ENCODE data around the gene KRT10. TPM values are rescaled to one million over a fixed set of nuclear protein-coding genes. Genes with fewer than 3 reads are reported as not detected.

Gene KRT10
- total RNA-seq, 4 donors from 2014 or later, result 5.1 to 14.3 (median 10.6) TPM

GRCh38 chr17:40820228-40820838, 2.1 kb downstream of the KRT10 start:
- TF ChIP-seq CTCF (IDR thresholded peaks at IDR 0.05) (no peak), EP300 (IDR thresholded peaks at IDR 0.05) (no peak), POLR2AphosphoS5 (IDR thresholded peaks at IDR 0.05) (no peak), POLR2A (IDR thresholded peaks at IDR 0.05) (no peak)
- Histone ChIP-seq H3K36me3 (peaks cover 0 to 20% of the 10 kb centered on the region in 2 donors), H3K4me1 (peaks cover 0 to 24% (median 4%) of the 10 kb centered on the region in 3 donors), H3K27me3 (no peaks in the 10 kb centered on the region), H3K9me3 (no peaks in the 10 kb centered on the region), H3K4me3 (no peak overlapping the region), H3K27ac (peak overlapping the region in 2 of 4 donors; percentile 90 to 92)
- ATAC-seq, result no peak
- WGBS, 2 donors (ENCODE audit: low coverage in 1 of 2), result 85 to 92% methylated on average over 4 to 8 of the region's 9 CpGs

DNA sequence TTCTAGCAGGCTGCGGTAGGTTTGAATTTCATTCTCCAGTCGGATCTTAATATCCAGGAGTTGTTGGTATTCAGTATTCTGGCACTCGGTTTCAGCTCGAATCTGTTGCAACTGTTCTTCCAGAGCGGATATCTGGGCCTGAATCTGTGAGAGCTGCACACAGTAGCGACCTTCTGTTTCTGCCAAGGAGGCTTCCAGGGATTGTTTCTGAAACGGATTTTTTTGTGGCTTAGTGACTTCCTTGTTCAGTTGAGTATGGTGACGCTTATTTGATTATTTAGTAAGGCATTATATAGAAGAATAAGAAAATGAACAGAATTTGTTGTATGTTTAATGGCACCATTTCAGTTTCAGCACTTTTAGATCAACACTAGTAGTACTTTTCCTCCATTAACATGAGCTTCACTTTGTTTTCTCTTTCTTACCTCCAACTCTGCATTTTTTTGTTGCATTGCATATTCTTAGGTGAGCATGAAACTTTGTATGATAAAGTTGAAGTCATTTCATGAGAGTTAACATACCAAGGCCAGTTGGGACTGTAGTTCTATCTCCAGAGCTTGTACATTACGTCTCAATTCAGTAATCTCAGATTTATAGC, 2.8 kb downstream of the KRT10 start:
- ATAC-seq, result peak; percentile 42
- Histone ChIP-seq H3K27me3 (no peaks in the 10 kb centered on the region), H3K9me3 (no peaks in the 10 kb centered on the region), H3K4me1 (peaks cover 0 to 24% (median 4%) of the 10 kb centered on the region in 3 donors), H3K27ac (peak overlapping the region; percentile 66 to 92 (median 88)), H3K4me3 (peak overlapping the region; percentile 80 to 91), H3K36me3 (peaks cover 0 to 20% of the 10 kb centered on the region in 2 donors)
- 43 to 47% methylated on average over 9 of the region's 9 CpGs for WGBS, 2 donors (ENCODE audit: low coverage in 1 of 2)
- TF ChIP-seq POLR2A (IDR thresholded peaks at IDR 0.05), result no peak
- no peak for TF ChIP-seq CTCF (IDR thresholded peaks at IDR 0.05)
- no peak for TF ChIP-seq EP300 (IDR thresholded peaks at IDR 0.05)
- no peak for TF ChIP-seq POLR2AphosphoS5 (IDR thresholded peaks at IDR 0.05)

DNA sequence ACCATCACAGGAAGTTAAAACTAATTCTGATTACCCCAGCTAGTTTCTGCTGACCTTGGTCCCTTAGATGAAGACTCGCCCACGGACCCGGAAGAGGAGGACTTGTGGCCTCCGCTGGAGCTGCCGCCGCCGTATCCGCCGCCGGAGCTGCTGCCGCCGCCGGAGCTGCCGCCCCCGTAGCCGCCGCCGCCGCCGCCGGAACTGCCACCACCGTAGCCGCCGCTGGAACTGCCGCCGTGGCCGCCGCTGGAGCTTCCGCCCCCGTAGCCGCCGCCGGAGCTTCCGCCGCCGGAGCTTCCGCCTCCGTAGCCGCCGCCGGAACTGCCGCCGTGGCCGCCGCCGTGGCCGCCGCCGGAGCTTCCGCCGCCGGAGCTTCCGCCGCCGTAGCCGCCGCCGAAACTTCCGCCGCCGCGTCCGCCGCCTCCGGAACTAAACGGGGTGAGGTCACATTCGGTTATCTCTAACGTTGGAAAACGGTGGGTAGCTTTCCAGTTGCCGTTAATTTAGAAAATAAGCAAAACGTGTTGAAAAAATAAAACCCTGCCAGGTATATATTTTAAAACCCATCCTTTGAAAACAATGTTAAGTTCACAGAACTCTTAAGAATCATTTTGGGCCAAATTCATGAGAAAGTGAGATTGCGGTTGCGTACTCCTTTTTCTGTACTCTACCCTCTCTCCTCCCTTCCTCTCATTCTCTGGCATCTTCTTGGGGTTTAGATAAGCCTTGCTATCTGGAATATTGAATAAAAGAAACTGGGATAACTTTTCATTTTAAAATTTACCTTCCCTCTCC, 3.5 kb downstream of the KRT10 start:
- Histone ChIP-seq H3K36me3 (peaks cover 0 to 20% of the 10 kb centered on the region in 2 donors), H3K9me3 (no peaks in the 10 kb centered on the region), H3K27me3 (no peaks in the 10 kb centered on the region), H3K4me1 (peaks cover 0 to 24% (median 4%) of the 10 kb centered on the region in 3 donors), H3K4me3 (peak overlapping the region; percentile 80 to 91), H3K27ac (peak overlapping the region; percentile 87 to 92 (median 90))
- WGBS, 2 donors (ENCODE audit: low coverage in 1 of 2), result 3 to 5% methylated on average over 7 to 14 of the region's 73 CpGs
- peak; percentile 62 to 70 for TF ChIP-seq POLR2A (IDR thresholded peaks at IDR 0.05)
- TF ChIP-seq POLR2AphosphoS5 (IDR thresholded peaks at IDR 0.05), result peak; percentile 58
- no peak for TF ChIP-seq EP300 (IDR thresholded peaks at IDR 0.05)
- TF ChIP-seq CTCF (IDR thresholded peaks at IDR 0.05), result peak in 1 of 4 experiments; percentile 9
- ATAC-seq, result peak; percentile 97

GRCh38 chr17:40818343-40818732, 4.1 kb downstream of the KRT10 start:
- H3K27ac ChIP-seq, result peak overlapping the region; percentile 87 to 92 (median 90)
- no peak for TF ChIP-seq CTCF (IDR thresholded peaks at IDR 0.05)
- TF ChIP-seq POLR2A (IDR thresholded peaks at IDR 0.05), result no peak
- TF ChIP-seq POLR2AphosphoS5 (IDR thresholded peaks at IDR 0.05), result no peak
- TF ChIP-seq EP300 (IDR thresholded peaks at IDR 0.05), result no peak
- H3K4me3 ChIP-seq, result peak overlapping the region; percentile 80 to 91
- no peaks in the 10 kb centered on the region for H3K27me3 ChIP-seq
- H3K4me1 ChIP-seq, result peaks cover 0 to 24% (median 4%) of the 10 kb centered on the region in 3 donors
- WGBS, 2 donors (ENCODE audit: low coverage in 1 of 2), result 13 to 18% methylated on average over 7 of the region's 7 CpGs
- H3K9me3 ChIP-seq, result no peaks in the 10 kb centered on the region
- peaks cover 0 to 20% of the 10 kb centered on the region in 2 donors for H3K36me3 ChIP-seq
- no peak for ATAC-seq

All from gastroesophageal sphincter (tissue), 4 donors.